COLO829 (cell line): Measurements from ENCODE around the gene BEND3.
A peak's percentile ranks its signal among the peaks of the same experiment; 100 is the strongest.
"Not testable (repeated sequence)": the region's sequence is repeated elsewhere in the genome, so short reads cannot be mapped to it uniquely, and the experiment has no call there.

Experiments
- DNase-seq: peaks from one replicate; pipeline ENCODE4 v3.0.0; 2012; ENCODE audit warnings: low spot score

BEND3 gene

GRCh38 chr6:107114926-107115694, at the start of gene BEND3:
TSS of gene BEND3 (minus strand) at chr6:107115515. CDS start at chr6:107099285, 16,230 bp downstream.
- no peak for DNase-seq

GRCh38 chr6:107164299-107164698, 49.0 kb upstream of the BEND3 start:
- DNase-seq = not testable (repeated sequence)

- peak; percentile 43 for DNase-seq
Measured at GRCh38 chr6:107161521-107161920, 46.2 kb upstream of the BEND3 start.

- no peak for DNase-seq
Measured at GRCh38 chr6:107156617-107157016, 41.3 kb upstream of the BEND3 start.

- no peak for DNase-seq
Measured at GRCh38 chr6:107154801-107155160, 39.5 kb upstream of the BEND3 start.

- DNase-seq = no peak
Measured at GRCh38 chr6:107154131-107154800, 39.0 kb upstream of the BEND3 start.

- DNase-seq = no peak
Measured at GRCh38 chr6:107152638-107153430, 37.5 kb upstream of the BEND3 start.

- DNase-seq = no peak
Measured at GRCh38 chr6:107144666-107145065, 29.4 kb upstream of the BEND3 start.

GRCh38 chr6:107144014-107144413, 28.7 kb upstream of the BEND3 start:
- DNase-seq = peak; percentile 67

- DNase-seq = no peak
Measured at GRCh38 chr6:107140581-107140980, 25.3 kb upstream of the BEND3 start.

- DNase-seq = not testable (repeated sequence)
Measured at GRCh38 chr6:107136324-107136723, 21.0 kb upstream of the BEND3 start.

- DNase-seq = not testable (repeated sequence)
Measured at GRCh38 chr6:107135048-107135680, 19.8 kb upstream of the BEND3 start.

GRCh38 chr6:107132330-107132954, 17.1 kb upstream of the BEND3 start:
- no peak for DNase-seq

- DNase-seq = no peak
Measured at GRCh38 chr6:107129370-107129925, 14.1 kb upstream of the BEND3 start.

GRCh38 chr6:107128577-107128976, 13.3 kb upstream of the BEND3 start:
- DNase-seq = no peak

GRCh38 chr6:107128175-107128574, 12.9 kb upstream of the BEND3 start:
- DNase-seq = no peak

GRCh38 chr6:107125771-107126170, 10.5 kb upstream of the BEND3 start:
- DNase-seq = no peak

- DNase-seq = no peak
Measured at GRCh38 chr6:107124934-107125348, 9.6 kb upstream of the BEND3 start.

- no peak for DNase-seq
Measured at GRCh38 chr6:107123501-107123900, 8.2 kb upstream of the BEND3 start.

- DNase-seq = no peak
Measured at GRCh38 chr6:107122748-107123147, 7.4 kb upstream of the BEND3 start.

GRCh38 chr6:107121964-107122495, 6.7 kb upstream of the BEND3 start:
- DNase-seq = no peak
